Epithelial cell of esophagus (primary cell): ENCODE data around the gene PLAC1.
A peak's percentile ranks its signal among the peaks of the same experiment; 100 is the strongest.

ENCODE experiments used
- DNase-seq: peaks from one replicate; pipeline ENCODE4 v3.0.0; 2010; ENCODE audit warnings: low read depth
- H3K4me3 ChIP-seq: 2 replicates; pipeline ENCODE4 v1.5.1; 2011; ENCODE audit warnings: mild to moderate bottlenecking, low read length, control low read depth
- CTCF ChIP-seq: IDR thresholded peaks from 2 replicates; pipeline ENCODE4 v1.5.1; 2011; ENCODE audit warnings: low read depth, mild to moderate bottlenecking, low read length, control low read depth, inconsistent platforms; ENCODE audit not compliant: insufficient read depth; ENCODE audit errors: missing control alignments

The PLAC1 gene

GRCh38 chrX:134530845-134531244 lies 127.4 kb downstream of the PLAC1 start:
- no peak for DNase-seq
- H3K4me3 ChIP-seq, result no peak overlapping the region
- TF ChIP-seq CTCF, result no peak

- H3K4me3 ChIP-seq, result no peak overlapping the region
- DNase-seq, result no peak
- TF ChIP-seq CTCF, result no peak
Measured at GRCh38 chrX:134529481-134529880, 128.8 kb downstream of the PLAC1 start.

GRCh38 chrX:134528960-134529359 lies 129.3 kb downstream of the PLAC1 start:
- TF ChIP-seq CTCF, result no peak
- no peak overlapping the region for H3K4me3 ChIP-seq
- no peak for DNase-seq

GRCh38 chrX:134526399-134526798 lies 131.9 kb downstream of the PLAC1 start:
- DNase-seq, result peak; percentile 30
- no peak overlapping the region for H3K4me3 ChIP-seq
- TF ChIP-seq CTCF, result no peak

- no peak overlapping the region for H3K4me3 ChIP-seq
- TF ChIP-seq CTCF, result no peak
- DNase-seq, result no peak
Measured at GRCh38 chrX:134525086-134525792, 133.0 kb downstream of the PLAC1 start.

GRCh38 chrX:134524181-134524580 lies 134.1 kb downstream of the PLAC1 start:
- DNase-seq, result no peak
- H3K4me3 ChIP-seq, result no peak overlapping the region
- no peak for TF ChIP-seq CTCF

GRCh38 chrX:134520860-134521390 lies 137.3 kb downstream of the PLAC1 start:
- peak; percentile 71 for TF ChIP-seq CTCF
- H3K4me3 ChIP-seq, result no peak overlapping the region
- DNase-seq, result peak; percentile 62
